Superior temporal gyrus (tissue), 1 donor: ENCODE data around the gene NTNG1.
"Not testable (repeated sequence)": the region's sequence is repeated elsewhere in the genome, so short reads cannot be mapped to it uniquely, and the experiment has no call there.

Experiments used
- DNase-seq: peaks from one replicate; pipeline ENCODE4 v3.0.0-alpha.2; 2016; ENCODE audit errors: extremely low spot score

Gene NTNG1

DNA sequence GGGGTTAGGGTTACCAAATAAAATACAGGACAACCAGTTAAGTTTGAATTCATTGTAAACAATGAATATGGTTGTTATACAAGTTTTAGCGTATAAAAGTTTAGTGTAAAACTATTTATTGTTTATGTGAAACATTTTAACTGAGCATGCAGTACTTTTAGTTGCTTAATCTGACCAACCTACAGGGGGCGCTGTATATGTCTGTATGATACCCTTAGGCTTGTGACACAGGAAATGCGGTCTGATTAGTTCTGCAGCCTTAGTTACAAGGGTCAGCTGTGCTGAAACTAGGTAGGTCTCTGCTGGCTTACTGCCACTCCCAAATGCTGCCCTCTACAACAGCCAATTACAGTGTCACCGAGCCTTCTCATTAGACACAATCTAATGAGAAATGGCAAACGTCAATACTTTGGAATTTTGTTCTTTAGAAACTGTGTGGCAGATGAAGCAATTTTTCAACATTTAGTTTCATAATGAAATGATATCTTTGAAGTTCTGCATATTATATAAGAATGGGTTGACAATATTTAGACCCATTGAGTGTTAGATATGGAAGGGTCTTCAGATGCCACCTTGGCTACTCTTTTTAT is 56.2 kb downstream of the NTNG1 start:
- no peak for DNase-seq

GRCh38 chr1:107198561-107198960 is 57.7 kb downstream of the NTNG1 start:
- no peak for DNase-seq

GRCh38 chr1:107200631-107201030 is 59.8 kb downstream of the NTNG1 start:
- no peak for DNase-seq

DNA sequence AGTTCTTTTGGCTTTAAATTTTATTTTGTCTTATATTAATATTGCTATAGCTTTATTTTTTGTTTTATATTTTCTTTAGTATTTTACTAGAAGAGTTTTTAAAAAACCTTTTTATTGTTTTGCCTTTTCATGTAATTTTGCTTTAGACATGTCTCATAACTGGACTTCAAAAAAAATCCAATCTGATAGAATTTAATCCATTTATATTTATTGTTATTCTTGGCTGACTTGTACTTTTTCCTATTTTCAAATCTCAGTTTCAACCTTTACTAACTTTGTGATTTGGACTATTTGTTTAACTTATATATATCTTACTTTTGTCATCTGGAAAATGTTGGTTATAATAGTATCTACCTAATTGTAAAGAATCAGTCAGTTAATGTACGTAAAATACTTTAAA is 61.2 kb downstream of the NTNG1 start:
- no peak for DNase-seq

GRCh38 chr1:107213225-107213624 is 72.4 kb downstream of the NTNG1 start:
- DNase-seq = no peak

DNA sequence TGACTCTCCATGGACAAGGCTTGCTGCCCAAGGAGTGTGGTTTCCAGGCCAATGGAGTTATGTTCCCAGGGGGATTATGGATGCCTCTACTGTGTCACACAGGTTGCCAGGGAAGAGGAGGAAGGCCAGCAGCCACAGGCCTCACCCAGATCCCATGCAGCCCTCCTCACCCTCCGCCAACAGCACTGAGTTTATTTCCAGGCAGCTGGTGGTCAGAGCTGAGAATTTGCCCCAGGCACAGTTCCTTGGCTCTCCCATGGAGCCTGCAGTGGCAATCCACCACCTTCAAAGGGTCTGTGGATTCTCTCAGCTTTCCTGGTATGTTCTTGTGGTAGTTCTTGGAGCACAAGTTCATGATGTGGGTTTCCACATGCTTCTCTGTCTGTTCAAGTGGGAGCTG is 79.2 kb downstream of the NTNG1 start:
- DNase-seq = no peak

- no peak for DNase-seq
Measured at GRCh38 chr1:107225706-107226105, 84.9 kb downstream of the NTNG1 start.

- no peak for DNase-seq
Measured at GRCh38 chr1:107228704-107229371, 88.0 kb downstream of the NTNG1 start.

DNA sequence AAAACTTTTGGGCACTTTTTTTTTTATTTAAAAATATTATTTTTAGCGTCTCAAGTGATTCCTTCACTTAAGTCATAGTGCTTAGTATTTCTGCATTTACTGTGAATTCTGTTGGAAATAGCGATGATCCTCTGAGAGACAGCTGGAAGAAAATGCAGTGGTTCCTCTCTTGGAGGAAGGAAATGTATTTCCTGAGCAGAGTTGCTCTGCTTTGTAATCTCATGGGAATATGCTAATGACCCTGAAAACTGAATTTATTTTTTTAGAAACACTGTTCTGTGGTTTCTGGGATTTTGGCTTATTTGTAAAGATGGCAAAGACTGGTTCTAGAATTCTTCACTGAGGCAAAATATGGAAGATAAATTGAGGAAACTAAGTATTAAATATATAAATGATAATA is 88.9 kb downstream of the NTNG1 start:
- DNase-seq = no peak

DNA sequence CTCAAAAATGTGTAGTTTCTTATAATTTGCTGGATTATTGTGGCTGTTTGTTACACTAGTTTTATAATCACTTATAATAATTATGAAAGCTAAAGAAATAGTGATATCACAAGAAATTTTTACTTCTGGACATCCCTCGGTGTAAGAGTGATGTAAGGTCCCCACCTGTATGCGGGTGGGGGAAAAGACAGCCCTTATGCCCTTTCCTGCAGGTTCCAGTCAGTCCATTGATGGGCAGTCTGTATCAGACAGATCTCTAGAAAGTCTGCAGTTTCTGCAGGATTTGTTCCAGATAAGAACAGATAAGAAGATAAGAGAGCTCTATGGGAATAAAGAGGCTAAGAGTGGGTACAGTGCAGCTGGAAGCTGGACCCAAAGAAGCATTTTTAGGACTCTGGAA is 89.3 kb downstream of the NTNG1 start:
- no peak for DNase-seq

DNA sequence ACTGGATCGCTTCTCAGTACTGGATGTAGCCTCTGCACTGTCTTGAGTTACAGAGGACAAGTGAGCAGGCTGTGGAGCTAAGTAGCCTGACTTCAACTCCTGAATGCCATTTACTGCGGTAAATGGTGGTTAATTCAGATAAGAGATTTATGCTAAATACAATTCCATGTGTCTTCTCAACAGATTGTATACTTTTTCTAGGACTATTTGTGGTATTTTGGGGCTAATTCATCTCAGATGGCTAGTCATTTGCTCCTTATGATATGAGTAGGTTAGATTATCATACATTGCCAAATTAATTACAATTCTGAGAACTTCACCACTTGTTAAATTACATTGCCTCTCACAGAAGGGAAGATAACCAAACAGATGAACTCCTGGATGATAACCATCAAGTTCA is 90.5 kb downstream of the NTNG1 start:
- DNase-seq = no peak

DNA sequence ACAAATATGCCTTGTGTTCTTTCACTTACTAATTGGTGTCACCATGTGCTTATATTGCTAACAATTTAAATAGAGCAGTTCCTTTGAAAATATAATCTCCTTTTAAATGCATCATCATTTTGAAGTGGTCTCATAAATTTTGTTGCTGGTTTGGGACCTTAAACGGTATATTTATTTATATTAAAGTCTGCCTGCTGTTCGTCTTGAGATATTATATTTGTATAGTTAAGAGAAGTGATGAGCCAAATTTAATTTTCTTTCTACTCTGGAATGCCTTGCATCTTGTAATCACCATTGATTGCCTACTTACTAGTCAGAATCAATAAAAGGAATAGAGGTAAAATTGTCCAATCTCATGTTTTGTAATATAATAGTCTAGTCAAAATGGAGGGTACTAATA is 91.6 kb downstream of the NTNG1 start:
- no peak for DNase-seq

- DNase-seq = not testable (repeated sequence)
Measured at GRCh38 chr1:107236760-107237159, 95.9 kb downstream of the NTNG1 start.

GRCh38 chr1:107243461-107243860 is 102.6 kb downstream of the NTNG1 start:
- no peak for DNase-seq

DNA sequence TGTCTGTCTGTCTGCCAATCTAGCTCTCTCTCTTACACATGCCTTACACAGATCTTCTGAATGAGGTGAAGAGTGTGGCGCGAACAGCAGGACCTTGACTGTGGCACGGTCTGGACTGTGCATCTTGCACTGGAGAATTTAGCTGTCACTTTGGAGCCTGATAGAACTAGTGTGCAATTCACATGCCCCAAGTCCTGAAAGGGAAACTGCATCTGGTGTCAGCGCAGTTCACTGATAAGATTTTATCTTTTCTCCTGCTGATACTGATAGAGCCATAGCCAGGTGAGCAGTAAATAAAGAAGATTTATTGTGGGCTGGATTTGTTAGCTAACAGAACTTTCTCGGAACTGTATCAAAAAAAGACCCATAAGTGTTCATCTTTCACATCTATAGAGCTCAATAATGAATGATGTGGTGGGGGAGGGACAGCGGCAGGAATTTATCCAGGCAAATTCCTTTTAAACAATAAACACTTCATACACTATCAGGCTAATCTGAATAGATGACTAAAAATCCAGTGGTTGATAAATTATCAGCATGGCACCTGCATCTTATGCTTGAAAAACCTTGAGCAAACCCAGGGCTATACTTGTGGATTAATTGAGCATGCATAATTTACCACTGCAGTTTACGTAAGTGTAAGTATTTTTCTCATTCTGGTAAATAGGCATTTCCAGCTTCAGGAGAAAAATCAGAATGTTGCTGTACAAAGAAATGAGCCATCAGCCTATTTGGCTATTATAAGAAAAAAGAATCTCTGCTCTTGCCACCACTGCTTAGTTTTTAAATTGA is 104.1 kb downstream of the NTNG1 start:
- no peak for DNase-seq

DNA sequence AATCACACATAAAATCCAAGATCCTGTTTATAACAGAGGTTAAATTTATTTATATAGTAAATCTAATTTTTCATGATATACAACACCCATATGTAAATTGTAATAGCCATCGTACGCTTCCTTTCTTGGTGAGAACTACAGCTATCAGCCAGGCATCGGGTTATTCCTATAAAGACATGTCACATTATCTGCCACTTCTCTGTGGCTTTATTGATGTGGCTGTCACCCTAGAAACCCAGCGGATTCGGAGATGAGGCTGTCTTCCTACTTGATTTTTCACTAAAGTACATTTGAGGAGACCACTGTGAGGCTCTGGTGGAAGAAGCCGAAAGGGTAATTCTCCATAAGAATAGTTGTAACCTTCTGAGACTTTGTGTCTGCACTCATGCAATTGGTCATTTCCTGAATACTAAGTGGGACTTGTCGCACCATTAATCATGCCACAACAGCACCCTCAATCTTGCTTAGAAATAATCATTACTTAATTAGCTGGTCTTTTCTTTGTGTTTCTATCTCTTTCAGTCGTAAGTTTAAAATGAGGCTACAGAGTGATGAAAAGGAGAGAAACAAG is 106.0 kb downstream of the NTNG1 start:
- no peak for DNase-seq

- no peak for DNase-seq
Measured at GRCh38 chr1:107247679-107248078, 106.8 kb downstream of the NTNG1 start.

DNA sequence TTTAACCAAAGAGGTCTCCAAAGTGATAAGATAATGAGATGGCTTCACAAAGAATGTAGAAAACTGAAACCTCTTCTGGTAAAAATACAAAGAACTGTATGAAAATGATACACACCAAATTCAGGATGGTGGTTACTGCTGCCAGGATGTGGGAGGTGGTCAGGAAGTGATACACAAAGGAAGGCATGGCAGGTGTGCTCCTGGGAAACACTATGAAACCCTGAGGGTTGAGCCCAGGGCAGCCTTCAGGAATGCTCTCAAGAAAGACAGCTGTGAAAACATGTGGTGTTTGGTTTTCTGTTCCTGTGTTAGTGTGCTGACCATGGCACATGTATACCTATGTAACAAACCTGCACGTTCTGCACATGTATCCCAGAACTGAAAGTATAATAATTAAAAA is 109.3 kb downstream of the NTNG1 start:
- no peak for DNase-seq

DNA sequence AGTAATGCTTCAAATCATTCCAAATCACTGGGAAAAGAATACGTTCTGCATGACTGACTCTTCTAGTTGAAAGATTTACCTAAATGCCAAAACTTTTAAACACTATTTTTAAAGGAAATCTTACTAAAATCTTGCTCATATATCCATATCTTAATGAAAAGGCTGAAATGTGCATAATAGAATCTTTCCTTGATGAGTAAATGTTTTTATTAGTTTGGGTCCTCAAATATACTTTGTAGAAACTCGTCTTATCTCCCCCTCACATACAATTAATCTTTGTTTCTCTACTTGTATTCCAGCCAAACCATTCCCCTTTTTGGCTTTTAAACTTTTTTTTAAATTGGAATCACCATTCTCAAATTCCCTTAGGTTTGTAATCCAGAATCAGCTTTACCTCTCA is 110.2 kb downstream of the NTNG1 start:
- DNase-seq = no peak

DNA sequence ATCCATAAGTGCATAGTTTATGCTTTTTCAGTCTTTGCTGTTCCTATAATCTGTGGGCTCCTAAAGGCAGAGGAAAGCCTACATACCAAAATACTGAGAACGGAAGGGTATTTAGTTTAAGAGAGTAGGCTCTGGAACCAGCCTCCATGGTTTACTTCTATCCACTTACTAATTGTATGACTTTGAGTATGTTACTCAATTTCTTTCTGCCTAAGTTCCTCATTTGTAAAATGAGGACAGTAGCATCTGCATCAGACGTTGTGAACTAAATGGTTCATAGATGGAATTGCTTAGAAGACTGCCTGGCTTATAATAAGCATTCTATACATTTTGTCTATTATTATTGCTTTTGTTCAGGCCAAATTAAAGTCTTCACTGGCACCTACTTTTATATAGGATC is 111.0 kb downstream of the NTNG1 start:
- no peak for DNase-seq

- no peak for DNase-seq
Measured at GRCh38 chr1:107252271-107252670, 111.4 kb downstream of the NTNG1 start.

GRCh38 chr1:107254306-107254705 is 113.5 kb downstream of the NTNG1 start:
- DNase-seq = no peak

DNA sequence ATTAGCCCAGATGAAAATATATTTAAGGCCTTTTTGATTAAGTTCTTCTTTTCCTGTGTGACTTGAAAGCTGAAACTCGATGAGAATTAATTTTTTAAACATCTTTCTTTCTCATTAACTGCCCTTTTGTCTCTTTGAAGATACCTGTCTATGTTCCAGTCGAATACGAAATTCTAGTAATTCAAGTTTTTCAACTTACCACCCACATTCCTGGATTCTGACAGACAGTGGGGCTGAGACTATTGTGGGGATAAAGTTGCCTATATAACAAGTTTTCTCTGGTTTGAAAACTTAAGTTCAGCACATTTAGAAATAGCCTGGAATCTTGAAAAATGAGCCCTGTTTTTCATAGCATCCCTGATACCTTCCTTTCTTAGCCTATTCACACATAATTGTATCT is 114.6 kb downstream of the NTNG1 start:
- no peak for DNase-seq
